H1 (cell line): ENCODE measurements around the gene CTU1. TPM values are rescaled to one million over a fixed set of nuclear protein-coding genes. Genes with fewer than 3 reads are reported as not detected.
A peak's percentile ranks its signal among the peaks of the same experiment; 100 is the strongest.

Experiments
- CTCF ChIA-PET: fragments of 300-600 bp; sonication (Branson Sonifier 250); formaldehyde crosslinking; loops from one replicate; lab custom pipeline; 2021; ENCODE audit not compliant: partially characterized antibody; lab: Charles Lee
- POLR2A ChIA-PET: fragments of 300-600 bp; sonication (Branson Sonifier 250); formaldehyde crosslinking; loops from one replicate; lab custom pipeline; 2021; ENCODE audit warnings: inconsistent platforms; ENCODE audit not compliant: partially characterized antibody; lab: Charles Lee
- DNase-seq, 2 experiments: peaks; one replicate each; pipeline versions ENCODE4 v3.0.0 to v3.0.0-alpha.2; 2010 to 2022; ENCODE audit warnings: low spot score in 2 of 2, low read depth in 1 of 2, mixed read lengths in 1 of 2
- FAIRE-seq: peaks from 2 replicates; lab custom pipeline; 2011; peaks lifted over from hg19 to GRCh38; lab: Jason Lieb, UNC
- H2AFZ ChIP-seq: 2 replicates; pipeline ENCODE4 v1.8.1; 2012; ENCODE audit warnings: low read length, inconsistent platforms
- H2AK5ac ChIP-seq: 2 replicates; pipeline ENCODE4 v1.6.1; 2013; ENCODE audit warnings: low read depth, low read length
- H2BK120ac ChIP-seq: replicated peaks from 2 replicates; pipeline ENCODE3; 2013; ENCODE audit warnings: low read depth, low read length, inconsistent platforms
- H2BK12ac ChIP-seq: 2 replicates; pipeline ENCODE4 v1.6.1; 2013; ENCODE audit warnings: low read depth, low read length
- H2BK15ac ChIP-seq: 2 replicates; pipeline ENCODE4 v1.6.1; 2013; ENCODE audit warnings: low read length
- H2BK20ac ChIP-seq: 2 replicates; pipeline ENCODE4 v1.6.1; 2013; ENCODE audit warnings: low read length
- H2BK5ac ChIP-seq: 2 replicates; pipeline ENCODE4 v1.6.1; 2013; ENCODE audit warnings: low read depth, low read length
- H3K14ac ChIP-seq: 2 replicates; pipeline ENCODE4 v1.6.1; 2013; ENCODE audit warnings: inconsistent platforms; ENCODE audit not compliant: insufficient read length
- H3K18ac ChIP-seq: 2 replicates; pipeline ENCODE4 v1.6.1; 2013; ENCODE audit warnings: low read length; ENCODE audit errors: extremely low read depth
- H3K23ac ChIP-seq: 2 replicates; pipeline ENCODE4 v1.6.1; 2013; ENCODE audit warnings: inconsistent platforms; ENCODE audit not compliant: insufficient read length
- H3K23me2 ChIP-seq: 2 replicates; pipeline ENCODE4 v1.6.1; 2013; ENCODE audit warnings: low read depth, low read length
- H3K27ac ChIP-seq: 2 replicates; pipeline ENCODE4 v1.6.1; 2011; ENCODE audit warnings: low read depth, low read length, inconsistent platforms
- H3K27me3 ChIP-seq, 4 experiments: replicated peaks in 1 of 4; 1 replicate in 1 of 4; 2 replicates in 3 of 4; pipeline versions ENCODE4 v1.6.1 to v1.8.1; 2011 to 2013; ENCODE audit warnings: low read length in 3 of 4, mild to moderate bottlenecking in 3 of 4, inconsistent platforms in 2 of 4, mixed read lengths in 2 of 4, moderate library complexity in 1 of 4; ENCODE audit not compliant: control insufficient read depth in 3 of 4, insufficient read depth in 3 of 4; ENCODE audit errors: extremely low read depth in 1 of 4
- H3K36me3 ChIP-seq, 4 experiments: 2 replicates each; pipeline versions ENCODE4 v1.6.1 to v1.8.1; 2011 to 2013; ENCODE audit warnings: mild to moderate bottlenecking in 4 of 4, low read length in 3 of 4, moderate library complexity in 2 of 4, control low read depth in 1 of 4, inconsistent platforms in 1 of 4; ENCODE audit not compliant: insufficient read depth in 4 of 4, control insufficient read depth in 2 of 4
- H3K4ac ChIP-seq: replicated peaks from 2 replicates; pipeline ENCODE3; 2013; ENCODE audit warnings: low read length, low read depth, mixed read lengths, inconsistent platforms; ENCODE audit not compliant: insufficient read length
- H3K4me1 ChIP-seq, 4 experiments: replicated peaks in 1 of 4; 1 replicate in 1 of 4; 2 replicates in 3 of 4; pipeline versions ENCODE4 v1.6.1 to v1.8.1; 2011 to 2013; ENCODE audit warnings: low read length in 3 of 4, inconsistent platforms in 2 of 4, mixed read lengths in 1 of 4; ENCODE audit not compliant: insufficient read depth in 4 of 4, control insufficient read depth in 3 of 4
- H3K4me2 ChIP-seq, 2 experiments: 2 replicates each; pipeline versions ENCODE4 v1.6.1 to v1.8.1; 2011 to 2013; ENCODE audit warnings: low read depth in 2 of 2, low read length in 2 of 2, control low read depth in 1 of 2, inconsistent platforms in 1 of 2, mild to moderate bottlenecking in 1 of 2; ENCODE audit not compliant: insufficient read depth in 1 of 2
- H3K4me3 ChIP-seq, 4 experiments: fragments of 200-600, 300-600 bp in 1 of 4; sonication (generic), shearing (Covaris generic), sonication (Bioruptor Twin) in 1 of 4; 2 replicates each; pipeline versions ENCODE4 v1.5.1 to v1.8.1; 2011 to 2016; ENCODE audit warnings: low read length in 4 of 4, low read depth in 3 of 4, control low read depth in 2 of 4, inconsistent platforms in 2 of 4, mild to moderate bottlenecking in 2 of 4, mixed read lengths in 1 of 4, moderate library complexity in 1 of 4; ENCODE audit not compliant: insufficient read depth in 2 of 4; ENCODE audit errors: extremely low read depth in 1 of 4
- H3K56ac ChIP-seq: replicated peaks from 2 replicates; pipeline ENCODE3; 2013; ENCODE audit warnings: low read depth, mild to moderate bottlenecking, mixed read lengths, low read length, inconsistent platforms; ENCODE audit not compliant: insufficient read length
- H3K79me1 ChIP-seq: 2 replicates; pipeline ENCODE4 v1.6.1; 2013; ENCODE audit warnings: low read depth, low read length, control low read depth
- H3K79me2 ChIP-seq, 2 experiments: 2 replicates each; pipeline versions ENCODE4 v1.6.1 to v1.8.1; 2012 to 2013; ENCODE audit warnings: low read length in 2 of 2, mild to moderate bottlenecking in 2 of 2, inconsistent platforms in 1 of 2; ENCODE audit not compliant: insufficient read depth in 2 of 2, control insufficient read depth in 1 of 2
- H3K9ac ChIP-seq, 4 experiments: replicated peaks in 1 of 4; 1 replicate in 1 of 4; 2 replicates in 3 of 4; pipeline versions ENCODE4 v1.6.1 to v1.8.1; 2011 to 2013; ENCODE audit warnings: low read depth in 3 of 4, low read length in 3 of 4, control low read depth in 2 of 4, mild to moderate bottlenecking in 2 of 4, moderate library complexity in 2 of 4, inconsistent platforms in 1 of 4; ENCODE audit errors: extremely low read depth in 1 of 4
- H3K9me3 ChIP-seq, 2 experiments: 2 replicates each; pipeline versions ENCODE4 v1.6.1 to v1.8.1; 2012 to 2013; ENCODE audit warnings: mild to moderate bottlenecking in 2 of 2, moderate library complexity in 2 of 2, control low read depth in 1 of 2, inconsistent platforms in 1 of 2, low read depth in 1 of 2, low read length in 1 of 2, mixed read lengths in 1 of 2; ENCODE audit not compliant: insufficient read depth in 2 of 2
- H4K20me1 ChIP-seq, 2 experiments: replicated peaks in 1 of 2; 2 replicates each; pipeline versions ENCODE3 to v1.8.1; 2011 to 2013; ENCODE audit warnings: inconsistent platforms in 2 of 2, low read length in 2 of 2, mild to moderate bottlenecking in 1 of 2; ENCODE audit not compliant: insufficient read depth in 2 of 2, control insufficient read depth in 1 of 2
- H4K5ac ChIP-seq: 2 replicates; pipeline ENCODE4 v1.6.1; 2013; ENCODE audit warnings: low read length, low read depth, mixed read lengths, inconsistent platforms; ENCODE audit not compliant: insufficient read length
- H4K8ac ChIP-seq: 2 replicates; pipeline ENCODE4 v1.8.0; 2013; ENCODE audit warnings: mild to moderate bottlenecking, moderate library complexity, low read length, inconsistent platforms; ENCODE audit not compliant: insufficient read depth; ENCODE audit errors: extremely low read depth
- H4K91ac ChIP-seq: replicated peaks from 2 replicates; pipeline ENCODE3; 2013; ENCODE audit warnings: low read length, mixed read lengths, inconsistent platforms; ENCODE audit not compliant: insufficient read length
- EZH2 ChIP-seq: fragments of 200-600 bp; sonication (generic); IDR thresholded peaks from 2 replicates; pipeline ENCODE4 v1.7.1; 2012; ENCODE audit warnings: low read depth, mild to moderate bottlenecking, moderate library complexity, low read length, inconsistent platforms; ENCODE audit not compliant: severe bottlenecking
- KDM4A ChIP-seq: IDR thresholded peaks from one replicate; pipeline ENCODE4 v1.7.1; 2012; ENCODE audit warnings: low read depth, mild to moderate bottlenecking, moderate library complexity, low read length, inconsistent platforms; ENCODE audit not compliant: severe bottlenecking
- WGBS, 2 experiments: shearing (Covaris generic) in 1 of 2; methylation state at CpG; one replicate each; pipeline versions ENCODE4 v1.1.6 to v1.1.7; 2013 to 2015; ENCODE audit warnings: low lambda C conversion rate in 2 of 2, mixed read lengths in 2 of 2, inconsistent platforms in 1 of 2, low coverage in 1 of 2, missing lambda C conversion rate in 1 of 2; ENCODE audit not compliant: insufficient replicate concordance in 2 of 2, insufficient coverage in 1 of 2, insufficient read length in 1 of 2; ENCODE audit errors: extremely low coverage in 1 of 2, missing lambda C conversion rate in 1 of 2; 5-methylcytosine and 5-hydroxymethylcytosine counted together
- polyA plus RNA-seq, 7 experiments: library from polyadenylated mRNA; depleted of rRNA in 3 of 7; stranded (reverse) in 5 of 7; unstranded in 2 of 7; fragments of >200 nt in 5 of 7; fragments of 200-250 nt in 2 of 7; gene quantifications; 1 replicate in 5 of 7; 2 replicates in 1 of 7; 4 replicates in 1 of 7; pipeline versions ENCODE4 v1.2.1 to v1.2.3, GENCODE V29; 2011 to 2013; ENCODE audit warnings: missing spikeins in 2 of 7, mixed read lengths in 2 of 7
- total RNA-seq: library from RNA; stranded (reverse); fragmentation: NEBNext Ultra II Directional; extraction: Animal tissue kit (Norgen Biotek cat#: 25700); gene quantifications from 2 replicates; pipeline ENCODE4 v1.2.1, GENCODE V29; 2021
- TF ChIP-seq, protein P1 (sequence below), 3 experiments: IDR thresholded peaks; 1 replicate in 2 of 3; 2 replicates in 1 of 3; pipeline versions ENCODE4 v1.5.1 to v1.6.1; 2011; ENCODE audit warnings: low read length in 3 of 3, mild to moderate bottlenecking in 3 of 3, inconsistent platforms in 2 of 3, low read depth in 1 of 3, moderate library complexity in 1 of 3; ENCODE audit not compliant: insufficient read depth in 1 of 3; ENCODE audit errors: control extremely low read depth in 1 of 3

Gene CTU1
- total and polyA plus RNA-seq, 2 of the 8 experiments (the other 6 are each of a cell fraction or from before 2014, with no cell fraction given): 4.6 to 7.2 TPM

- no peak overlapping the region for H2BK120ac ChIP-seq
- FAIRE-seq (no peak), DNase-seq (no peak)
- H3K4ac ChIP-seq: no peak overlapping the region
- H2BK20ac ChIP-seq: no peak overlapping the region
- POLR2A ChIA-PET: no interaction called here
- H3K4me3 ChIP-seq: no peak overlapping the region
- WGBS, 2 experiments: 62% methylated on average over 6 of the region's 6 CpGs; no CpG with 5 or more reads in 1 of the 2 experiments
- peaks cover 11% of the 10 kb centered on the region for H3K23me2 ChIP-seq
- H4K5ac ChIP-seq: no peak overlapping the region
- H3K18ac ChIP-seq: no peak overlapping the region
- H3K9ac ChIP-seq: no peak overlapping the region
- no peak overlapping the region for H2BK5ac ChIP-seq
- no peak overlapping the region for H2BK15ac ChIP-seq
- H3K4me1 ChIP-seq: peaks cover 0 to 6% (median 0%) of the 10 kb centered on the region in 4 experiments; a peak in 3 of 7 replicates
- H3K27ac ChIP-seq: no peak overlapping the region
- peaks cover 3% of the 10 kb centered on the region for H3K79me1 ChIP-seq
- peaks cover 0 to 13% (median 0%) of the 10 kb centered on the region in 4 experiments; a peak in 4 of 7 replicates for H3K27me3 ChIP-seq
- H4K91ac ChIP-seq: no peak overlapping the region
- no peak overlapping the region for H3K23ac ChIP-seq
- TF ChIP-seq, protein P1, sequence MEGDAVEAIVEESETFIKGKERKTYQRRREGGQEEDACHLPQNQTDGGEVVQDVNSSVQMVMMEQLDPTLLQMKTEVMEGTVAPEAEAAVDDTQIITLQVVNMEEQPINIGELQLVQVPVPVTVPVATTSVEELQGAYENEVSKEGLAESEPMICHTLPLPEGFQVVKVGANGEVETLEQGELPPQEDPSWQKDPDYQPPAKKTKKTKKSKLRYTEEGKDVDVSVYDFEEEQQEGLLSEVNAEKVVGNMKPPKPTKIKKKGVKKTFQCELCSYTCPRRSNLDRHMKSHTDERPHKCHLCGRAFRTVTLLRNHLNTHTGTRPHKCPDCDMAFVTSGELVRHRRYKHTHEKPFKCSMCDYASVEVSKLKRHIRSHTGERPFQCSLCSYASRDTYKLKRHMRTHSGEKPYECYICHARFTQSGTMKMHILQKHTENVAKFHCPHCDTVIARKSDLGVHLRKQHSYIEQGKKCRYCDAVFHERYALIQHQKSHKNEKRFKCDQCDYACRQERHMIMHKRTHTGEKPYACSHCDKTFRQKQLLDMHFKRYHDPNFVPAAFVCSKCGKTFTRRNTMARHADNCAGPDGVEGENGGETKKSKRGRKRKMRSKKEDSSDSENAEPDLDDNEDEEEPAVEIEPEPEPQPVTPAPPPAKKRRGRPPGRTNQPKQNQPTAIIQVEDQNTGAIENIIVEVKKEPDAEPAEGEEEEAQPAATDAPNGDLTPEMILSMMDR (IDR thresholded peaks at IDR 0.05; ENCODE audit: control extremely low read depth in 1 of 3, insufficient read depth in 1 of 3, low read depth in 1 of 3, low read length in 3 of 3): peak; percentile 55 to 70 (median 66)
- TF ChIP-seq EZH2 (no peak), KDM4A (no peak)
- TF ChIP-seq, all 59 proteins: peak for 1
- H3K4me2 ChIP-seq: no peak overlapping the region
- H3K14ac ChIP-seq: no peak overlapping the region
- H2AFZ ChIP-seq: no peak overlapping the region
- no peak overlapping the region; the same call in 1 of the 2 replicates for H4K8ac ChIP-seq
- H2BK12ac ChIP-seq: no peak overlapping the region
- H2AK5ac ChIP-seq: no peak overlapping the region
- H3K56ac ChIP-seq: no peak overlapping the region
- no peaks in the 10 kb centered on the region for H3K9me3 ChIP-seq
- no peaks in the 10 kb centered on the region for H3K36me3 ChIP-seq
- CTCF ChIA-PET: interaction anchor here (1.1 to 1.4 kb wide), 5 partner anchors 8 to 156 kb away, joined by 3 to 4 read pairs (median 3); no protein-coding TSS in a partner anchor
- H4K20me1 ChIP-seq: peaks cover 2 to 6% of the 10 kb centered on the region in 2 experiments
- H3K79me2 ChIP-seq: no peaks in the 10 kb centered on the region
Observed at GRCh38 chr19:51111606-51112005, 3.4 kb upstream of the CTU1 start.
